SK-N-MC (cell line): ENCODE results near the gene PLA2R1.

ENCODE experiments used
- DNase-seq: peaks from one replicate; pipeline ENCODE4 v3.0.0-alpha.2; 2011; ENCODE audit warnings: low read depth, low spot score
- H3K27ac ChIP-seq: fragments of 200-600 bp; sonication (generic); 2 replicates; pipeline ENCODE4 v1.5.1; 2016; ENCODE audit warnings: mixed run types
- H3K36me3 ChIP-seq: fragments of 200-600 bp; sonication (generic); 2 replicates; pipeline ENCODE4 v1.6.1; 2017; ENCODE audit warnings: antibody characterized with exemption, low read length, mixed read lengths; ENCODE audit not compliant: insufficient read depth
- H3K4me3 ChIP-seq: fragments of 200-600 bp; sonication (generic); 2 replicates; pipeline ENCODE4 v1.5.1; 2016
- H3K9ac ChIP-seq: fragments of 200-600 bp; sonication (generic); 2 replicates; pipeline ENCODE4 v1.8.0; 2017; ENCODE audit warnings: mixed run types, mixed read lengths; ENCODE audit not compliant: insufficient read length
- H3K9me3 ChIP-seq: fragments of 200-600 bp; sonication (generic); 2 replicates; pipeline ENCODE4 v1.6.1; 2017; ENCODE audit warnings: low read depth, mild to moderate bottlenecking, antibody characterized with exemption, low read length, moderate library complexity, mixed read lengths
- EZH2 ChIP-seq: fragments of 200-600 bp; sonication (generic); IDR thresholded peaks from one replicate; pipeline ENCODE4 v1.6.1; 2017; ENCODE audit warnings: antibody characterized with exemption
- FOXP2 ChIP-seq: optimal IDR thresholded peaks from 2 replicates; pipeline ENCODE3; 2011; ENCODE audit warnings: mild to moderate bottlenecking, moderate library complexity; ENCODE audit not compliant: insufficient read depth; ENCODE audit errors: extremely low read length, control extremely low read depth
- POLR2AphosphoS5 ChIP-seq: IDR thresholded peaks from 2 replicates; pipeline ENCODE4 v1.6.1; 2012; ENCODE audit warnings: mild to moderate bottlenecking, low read depth, low read length, borderline replicate concordance

The PLA2R1 gene

GRCh38 chr2:160073284-160073888, 11.0 kb upstream of the PLA2R1 start:
- TF ChIP-seq EZH2 (no peak), POLR2AphosphoS5 (no peak), FOXP2 (no peak)
- Histone ChIP-seq H3K27ac (no peak overlapping the region), H3K9me3 (0 out of 2 replicates have a peak, but pooled peaks cover 3% of the 10 kb centered on the region), H3K4me3 (no peak overlapping the region), H3K9ac (no peak overlapping the region), H3K36me3 (no peaks in the 10 kb centered on the region)
- DNase-seq = no peak

GRCh38 chr2:160068906-160069305, 6.5 kb upstream of the PLA2R1 start:
- Histone ChIP-seq H3K27ac (no peak overlapping the region), H3K9me3 (0 out of 2 replicates have a peak, but pooled peaks cover 3% of the 10 kb centered on the region), H3K4me3 (no peak overlapping the region), H3K36me3 (no peaks in the 10 kb centered on the region), H3K9ac (no peak overlapping the region)
- no peak for TF ChIP-seq POLR2AphosphoS5
- no peak for TF ChIP-seq EZH2
- no peak for TF ChIP-seq FOXP2
- DNase-seq = no peak

- no peak overlapping the region for H3K9ac ChIP-seq
- TF ChIP-seq FOXP2 = no peak
- TF ChIP-seq POLR2AphosphoS5 = no peak
- TF ChIP-seq EZH2 = no peak
- no peaks in the 10 kb centered on the region for H3K36me3 ChIP-seq
- no peak overlapping the region for H3K4me3 ChIP-seq
- DNase-seq = no peak
- no peak overlapping the region for H3K27ac ChIP-seq
- H3K9me3 ChIP-seq = 0 out of 2 replicates have a peak, but pooled peaks cover 3% of the 10 kb centered on the region
Measured at GRCh38 chr2:160064916-160065315, 2.5 kb upstream of the PLA2R1 start.

- no peak overlapping the region for H3K27ac ChIP-seq
- DNase-seq = no peak
- H3K9me3 ChIP-seq = no peaks in the 10 kb centered on the region
- no peaks in the 10 kb centered on the region for H3K36me3 ChIP-seq
- TF ChIP-seq FOXP2 (no peak), EZH2 (no peak), POLR2AphosphoS5 (no peak)
- H3K9ac ChIP-seq = no peak overlapping the region
- no peak overlapping the region for H3K4me3 ChIP-seq
Measured at GRCh38 chr2:160063879-160064612, 1.6 kb upstream of the PLA2R1 start.

GRCh38 chr2:160063271-160063670, 856 bp upstream of the PLA2R1 start:
- Histone ChIP-seq H3K9ac (no peak overlapping the region), H3K36me3 (no peaks in the 10 kb centered on the region), H3K27ac (no peak overlapping the region), H3K4me3 (no peak overlapping the region), H3K9me3 (no peaks in the 10 kb centered on the region)
- no peak for TF ChIP-seq EZH2
- TF ChIP-seq POLR2AphosphoS5 = no peak
- TF ChIP-seq FOXP2 = no peak
- DNase-seq = no peak

GRCh38 chr2:160061944-160062291, 497 bp downstream of the PLA2R1 start:
- H3K4me3 ChIP-seq = no peak overlapping the region
- no peak overlapping the region for H3K27ac ChIP-seq
- no peak for DNase-seq
- H3K36me3 ChIP-seq = no peaks in the 10 kb centered on the region
- TF ChIP-seq POLR2AphosphoS5 (no peak), EZH2 (no peak), FOXP2 (no peak)
- H3K9ac ChIP-seq = no peak overlapping the region
- H3K9me3 ChIP-seq = no peaks in the 10 kb centered on the region

- DNase-seq = no peak
- Histone ChIP-seq H3K9ac (no peak overlapping the region), H3K9me3 (no peaks in the 10 kb centered on the region), H3K36me3 (no peaks in the 10 kb centered on the region), H3K27ac (no peak overlapping the region), H3K4me3 (no peak overlapping the region)
- TF ChIP-seq EZH2 (no peak), FOXP2 (no peak), POLR2AphosphoS5 (no peak)
Measured at GRCh38 chr2:160061533-160061932, 882 bp downstream of the PLA2R1 start.

GRCh38 chr2:160060297-160060696, 2.1 kb downstream of the PLA2R1 start:
- Histone ChIP-seq H3K9me3 (no peaks in the 10 kb centered on the region), H3K9ac (no peak overlapping the region), H3K36me3 (no peaks in the 10 kb centered on the region), H3K27ac (no peak overlapping the region), H3K4me3 (no peak overlapping the region)
- TF ChIP-seq POLR2AphosphoS5 (no peak), FOXP2 (no peak), EZH2 (no peak)
- no peak for DNase-seq
